NCI-H460 (cell line): ENCODE data around the gene WDR64. TPM values are rescaled to one million over a fixed set of nuclear protein-coding genes. Genes with fewer than 3 reads are reported as not detected.

Source experiments
- DNase-seq: peaks from one replicate; pipeline ENCODE4 v3.0.0-alpha.2; 2016; ENCODE audit warnings: low read depth; ENCODE audit errors: extremely low read depth
- total RNA-seq: library from RNA; depleted of rRNA; stranded (reverse); fragments of >200 nt; shearing (Covaris generic); gene quantifications from 2 replicates; pipeline ENCODE4 v1.2.3, GENCODE V29; 2014

Gene WDR64
- total RNA-seq, 1 experiment from 2014 or later, result not detected

DNA sequence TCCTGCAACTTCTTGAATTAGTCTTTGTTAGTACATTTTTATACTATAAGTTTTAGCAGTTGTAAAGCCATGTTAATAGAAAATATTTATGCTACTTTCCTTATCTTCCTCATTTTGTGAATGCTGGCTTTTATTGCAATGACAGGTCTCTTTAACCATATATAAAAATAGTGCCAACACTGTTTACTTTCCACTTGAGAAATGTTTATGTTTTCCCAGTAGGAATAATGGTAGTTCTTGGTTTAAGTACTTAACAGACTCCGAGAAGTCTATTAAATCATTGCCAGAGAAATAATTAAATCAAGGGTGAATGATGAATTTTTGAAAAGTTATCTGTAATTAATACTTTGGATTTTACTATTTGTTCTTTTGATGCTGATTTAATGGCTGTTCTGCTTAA, 21.6 kb upstream of the WDR64 start:
- no peak for DNase-seq

DNA sequence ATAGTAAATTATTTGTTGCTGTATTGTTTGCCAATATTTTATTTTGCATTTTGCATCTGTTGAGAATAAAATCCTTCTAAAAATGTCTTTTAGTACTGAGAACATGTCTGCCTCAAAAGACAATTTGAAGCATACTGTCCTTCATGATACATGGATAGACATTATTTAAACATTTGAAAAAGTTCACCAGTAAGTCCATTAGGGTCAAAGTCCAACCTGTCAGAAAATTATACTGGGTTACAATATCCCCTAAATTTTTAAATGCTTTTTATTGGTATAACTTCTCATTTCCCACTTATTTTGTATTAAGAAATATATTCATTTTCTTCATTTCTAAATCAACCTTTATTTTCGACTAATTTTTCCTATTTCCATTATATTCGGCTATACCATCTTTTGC, 21.2 kb upstream of the WDR64 start:
- DNase-seq, result no peak

DNA sequence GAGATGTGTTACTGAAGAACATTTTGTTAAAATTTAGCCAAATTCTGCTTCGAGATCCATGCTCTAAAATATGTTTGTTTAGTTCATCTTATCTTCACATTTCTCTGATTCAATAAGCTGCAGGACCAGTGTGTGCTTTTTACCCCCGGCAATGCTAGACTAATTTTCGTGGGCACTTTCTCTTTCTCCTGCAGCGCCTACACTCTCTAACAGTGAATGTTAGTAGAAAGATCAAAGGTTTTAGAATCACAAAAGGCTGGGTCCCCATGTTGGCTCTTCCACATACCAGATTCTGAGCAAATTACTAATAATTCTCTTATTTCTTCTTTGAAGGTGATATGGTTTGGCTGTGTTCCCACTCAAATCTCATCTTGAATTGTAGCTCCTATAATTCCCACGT, 20.4 kb upstream of the WDR64 start:
- no peak for DNase-seq

DNA sequence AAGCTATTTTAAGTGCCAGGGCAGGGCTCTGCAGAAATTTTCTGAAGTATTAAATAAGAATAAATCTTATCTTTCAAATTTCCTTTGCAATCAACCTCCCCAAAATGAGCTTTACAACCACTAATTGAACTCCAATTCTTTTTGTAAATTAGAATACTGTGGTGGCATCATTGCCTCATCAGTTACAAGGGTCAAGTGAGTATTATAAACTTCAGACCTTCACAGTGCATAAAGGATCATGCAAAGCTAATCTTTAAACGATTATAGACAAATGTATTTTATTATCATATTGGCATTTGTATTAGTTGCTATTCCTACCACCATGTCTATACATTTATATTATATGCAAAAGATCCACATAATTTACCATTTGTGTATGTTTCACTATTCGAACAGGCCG, 19.1 kb upstream of the WDR64 start:
- DNase-seq, result no peak

DNA sequence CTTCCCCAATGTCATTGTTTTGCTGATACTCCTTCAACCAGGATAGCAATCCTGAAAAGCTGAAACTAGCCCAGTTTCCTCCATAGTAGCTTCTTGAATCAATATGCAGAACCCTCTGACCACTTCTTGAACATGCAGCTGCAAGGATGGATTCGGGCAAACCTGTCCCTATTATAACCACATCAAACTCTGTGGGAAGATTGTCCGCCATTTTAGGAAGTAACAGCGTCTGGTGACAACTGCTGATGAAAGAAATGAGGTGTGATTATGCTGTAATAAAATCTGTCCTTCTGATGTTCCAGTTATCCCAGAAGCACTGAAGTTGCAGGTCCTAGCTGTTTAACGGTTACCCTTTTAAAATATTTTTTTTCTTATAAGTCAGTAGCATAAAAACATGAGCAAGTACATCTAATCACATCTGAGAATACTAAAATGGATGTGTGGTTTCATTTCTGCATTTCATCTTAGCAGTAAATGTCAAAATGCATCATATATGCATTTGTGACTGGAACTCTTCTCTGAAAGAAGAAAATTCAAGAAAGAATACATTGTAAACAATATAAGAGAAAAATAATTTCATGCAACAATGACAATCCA, 16.4 kb upstream of the WDR64 start:
- no peak for DNase-seq

DNA sequence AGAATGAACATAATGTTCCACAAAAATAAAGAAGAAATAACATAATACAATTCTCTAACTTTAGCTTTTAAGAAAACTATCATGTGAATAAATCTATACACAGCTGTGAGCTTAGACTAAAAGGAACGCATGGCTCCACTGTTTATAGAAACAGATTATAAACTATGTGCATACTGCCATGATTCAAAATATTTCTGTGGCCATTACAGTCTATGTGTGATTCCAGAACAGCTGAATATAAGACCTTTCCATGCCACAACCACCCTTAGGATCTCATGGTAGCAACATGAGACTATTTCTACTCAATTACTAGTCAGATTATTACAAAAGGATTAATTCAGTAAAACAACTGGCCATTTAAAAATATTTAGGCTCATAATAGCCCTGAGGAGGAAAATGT, 15.8 kb upstream of the WDR64 start:
- no peak for DNase-seq

DNA sequence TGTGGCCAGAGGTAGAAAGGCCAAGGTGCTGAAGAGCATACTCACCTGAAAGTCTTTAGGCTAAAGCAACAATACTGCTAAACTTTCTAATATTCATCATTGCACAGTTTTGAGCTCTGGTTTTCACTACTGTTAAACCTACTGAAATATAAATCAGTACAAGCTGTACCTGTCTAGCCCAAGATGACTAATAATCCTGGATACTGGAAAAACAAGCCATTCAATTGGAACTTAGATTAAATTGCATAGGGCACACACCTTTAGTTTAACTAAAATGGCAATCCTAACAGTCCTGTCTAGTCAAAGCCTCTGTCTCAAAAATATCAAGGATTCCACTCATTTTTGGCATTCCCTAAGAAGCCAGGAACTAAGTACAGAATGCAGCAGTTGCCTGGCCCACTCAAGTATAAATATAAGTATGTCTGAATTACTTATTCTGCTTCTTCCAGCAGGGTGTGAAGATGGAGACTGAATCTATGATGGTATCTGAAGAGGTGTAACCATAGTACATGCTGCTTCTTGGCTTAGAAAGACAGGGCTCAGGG, 15.0 kb upstream of the WDR64 start:
- no peak for DNase-seq

DNA sequence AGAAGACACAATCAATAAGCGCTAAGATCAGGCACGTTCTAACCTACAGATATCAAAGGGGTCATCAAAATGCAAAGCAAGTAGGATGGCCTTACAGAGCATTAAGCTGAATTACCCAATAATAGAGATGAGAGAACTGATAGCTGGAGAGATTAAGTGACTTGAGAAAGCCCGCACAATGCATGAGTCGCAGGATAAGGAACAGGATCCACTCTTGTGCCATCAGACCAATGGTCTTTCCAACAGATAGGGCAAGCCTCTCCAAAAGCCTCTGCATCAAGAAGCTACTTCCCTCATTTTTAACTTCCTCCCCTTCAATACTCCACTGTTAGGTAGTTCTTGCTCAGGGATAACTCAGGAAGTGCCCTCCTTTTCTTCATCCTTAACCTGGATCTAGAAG, 14.5 kb upstream of the WDR64 start:
- DNase-seq, result no peak

DNA sequence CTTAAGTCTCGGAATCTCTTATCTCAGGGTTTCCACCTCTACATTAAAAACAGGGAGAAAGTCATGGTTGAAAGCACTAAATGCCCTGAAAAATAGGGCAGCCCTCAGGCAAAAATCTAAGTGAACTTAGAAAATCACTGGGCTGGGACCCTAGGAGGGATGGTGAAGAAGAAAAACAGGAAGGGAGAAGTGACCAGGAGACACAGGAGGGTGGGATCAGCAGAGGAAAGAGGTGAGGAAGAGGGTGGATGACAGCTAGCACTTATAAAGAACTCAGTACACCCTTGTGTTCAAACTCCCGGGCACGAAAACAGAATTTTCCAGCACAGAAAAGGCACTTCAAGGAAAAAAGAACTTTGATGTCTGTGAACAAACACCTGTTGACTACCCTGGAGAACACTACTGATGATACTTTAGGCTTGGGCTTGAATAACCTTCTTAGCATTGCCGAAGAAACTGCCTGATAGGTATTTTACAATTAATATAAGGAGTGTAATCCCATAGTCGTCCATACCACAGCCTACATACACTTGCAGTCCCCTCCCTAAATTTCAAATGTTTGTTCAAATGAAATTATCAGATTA, 13.9 kb upstream of the WDR64 start:
- DNase-seq, result no peak

DNA sequence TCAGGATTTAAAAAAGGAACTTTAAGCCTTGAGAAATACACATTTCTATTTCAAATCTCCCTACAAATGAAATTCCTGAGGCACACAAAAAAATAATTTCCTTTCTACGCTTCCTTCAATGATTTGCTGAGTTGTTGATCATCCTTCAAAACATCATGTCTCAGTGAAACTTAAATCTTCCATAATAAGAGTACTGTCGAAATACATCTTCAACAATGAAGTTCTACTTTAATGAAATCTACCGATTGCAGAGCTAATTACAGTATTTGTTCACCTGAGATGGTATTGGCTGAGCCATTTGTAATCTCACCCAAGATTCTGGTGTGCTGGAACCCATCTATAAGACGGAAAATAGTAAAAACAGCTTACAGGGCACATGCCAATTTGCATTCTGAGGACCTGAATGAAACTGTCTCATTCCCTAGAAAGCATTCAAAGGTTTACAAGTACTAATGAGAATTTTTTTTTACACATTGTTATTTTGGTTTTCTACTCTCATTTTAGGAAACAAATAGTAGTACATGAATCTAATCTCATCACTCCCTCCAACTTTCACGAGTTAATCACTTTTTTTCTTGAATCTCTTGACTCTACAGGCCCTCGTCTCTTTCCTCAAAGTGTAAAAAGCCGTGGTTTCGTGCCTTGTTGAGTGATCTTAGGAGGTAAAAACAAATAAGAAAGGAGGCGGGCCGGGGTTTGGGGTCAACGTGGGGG, 13.0 kb upstream of the WDR64 start:
- no peak for DNase-seq

DNA sequence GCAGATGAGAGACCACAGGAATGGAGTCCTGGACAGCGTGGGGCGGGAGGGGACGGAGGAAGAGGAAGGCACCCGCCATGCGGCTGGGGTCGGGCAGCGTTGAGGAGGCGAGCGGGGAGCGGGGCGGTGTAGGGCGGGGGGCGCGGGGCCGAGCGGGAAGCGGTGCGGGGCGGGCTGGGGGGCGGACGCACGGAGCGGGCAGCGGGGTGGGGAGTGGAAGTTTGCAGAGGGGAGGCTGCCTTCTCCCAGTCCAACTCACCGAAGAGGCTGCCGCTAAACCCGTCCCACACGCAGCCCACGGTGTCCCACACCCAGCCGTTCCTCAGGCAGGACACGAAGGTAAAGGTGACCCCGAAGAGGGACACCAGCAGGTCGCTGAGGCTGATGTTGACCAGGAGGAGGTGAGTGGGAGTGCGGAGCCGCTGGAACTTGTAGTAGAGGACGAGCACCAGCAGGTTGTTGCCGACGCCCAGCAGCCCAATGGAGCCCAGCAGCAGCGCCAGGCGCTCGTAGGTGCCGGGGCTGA, 12.4 kb upstream of the WDR64 start:
- peak; percentile 30 for DNase-seq

DNA sequence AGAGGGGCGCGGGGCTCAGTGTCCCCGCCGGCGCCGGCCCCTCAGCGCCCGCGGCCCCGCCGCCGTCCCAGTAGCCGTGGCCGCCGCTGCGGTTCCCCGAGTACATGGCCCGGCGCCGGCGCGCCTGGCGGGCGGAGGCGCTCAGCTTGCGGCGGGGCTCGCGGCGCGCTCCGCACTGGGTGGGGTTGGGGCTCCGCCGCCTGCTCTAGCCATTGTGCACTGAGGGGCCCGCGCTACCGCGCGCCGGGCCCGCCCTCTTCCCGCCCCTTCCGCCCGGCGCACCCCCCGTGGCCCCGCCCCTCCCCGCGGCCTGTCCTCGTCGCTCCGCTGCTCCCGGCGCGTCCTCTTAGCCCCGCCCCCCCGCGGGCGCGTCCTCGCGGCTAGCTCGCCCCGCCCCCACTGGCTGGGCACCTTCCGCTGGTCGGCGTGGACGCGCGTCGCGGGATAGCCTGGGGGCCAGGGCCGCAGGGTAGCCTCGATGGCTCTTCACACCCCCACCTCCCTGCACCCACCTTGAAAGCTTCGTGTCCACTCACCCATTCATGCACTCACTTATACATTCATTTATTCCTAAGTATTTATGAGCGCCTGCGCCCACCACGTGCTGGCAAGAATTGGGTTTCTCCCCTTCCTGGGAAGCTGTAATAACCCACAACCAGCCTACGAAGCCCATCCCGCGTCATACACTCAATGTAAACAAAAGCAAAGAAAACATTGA, 11.8 kb upstream of the WDR64 start, which contains the start of the genes CHML and OPN3:
CHML (minus strand) TSS at position 221 of the 718 bp plus-strand sequence. CDS start 4,603 bp downstream, outside the sequence.
OPN3 (minus strand) TSS at position 221 of the 718 bp plus-strand sequence; CDS start at position 106, 115 bp downstream.
- peak; percentile 95 for DNase-seq

DNA sequence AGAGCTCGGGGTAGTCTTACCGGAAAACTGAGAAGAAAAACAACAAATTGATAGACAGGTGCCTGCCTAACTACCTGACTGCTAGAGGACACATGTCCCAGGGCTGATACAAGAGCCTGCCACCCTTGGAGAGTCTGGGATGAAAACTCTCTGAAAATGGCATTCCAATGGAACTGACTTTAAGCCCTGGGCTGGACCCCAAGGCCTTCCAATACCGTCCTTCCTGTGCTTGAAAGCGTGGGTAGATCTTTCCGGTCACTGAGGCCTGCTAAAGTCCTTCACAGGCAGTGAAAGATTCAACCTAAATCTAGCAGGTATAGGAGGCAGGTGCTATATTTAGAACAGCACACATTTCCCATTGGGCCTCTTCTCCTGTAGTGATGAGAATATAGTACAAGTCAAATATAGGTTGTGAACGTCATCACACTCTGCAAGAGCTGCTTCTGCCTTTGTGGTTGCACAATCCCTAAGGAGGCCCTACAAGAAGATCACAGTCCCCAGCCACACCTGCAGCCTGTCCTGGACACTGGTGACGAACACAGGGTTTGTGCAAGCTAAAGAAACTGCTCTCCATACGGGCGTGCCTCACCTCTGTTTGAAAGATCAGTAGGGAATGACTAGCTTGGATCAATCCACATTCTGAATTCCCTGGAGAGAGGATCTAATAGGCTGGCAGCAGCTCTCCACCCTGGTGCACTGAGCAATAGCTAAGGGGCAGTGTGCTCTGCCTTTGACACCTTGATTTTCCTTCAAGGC, 11.0 kb upstream of the WDR64 start:
- DNase-seq, result peak; percentile 97

DNA sequence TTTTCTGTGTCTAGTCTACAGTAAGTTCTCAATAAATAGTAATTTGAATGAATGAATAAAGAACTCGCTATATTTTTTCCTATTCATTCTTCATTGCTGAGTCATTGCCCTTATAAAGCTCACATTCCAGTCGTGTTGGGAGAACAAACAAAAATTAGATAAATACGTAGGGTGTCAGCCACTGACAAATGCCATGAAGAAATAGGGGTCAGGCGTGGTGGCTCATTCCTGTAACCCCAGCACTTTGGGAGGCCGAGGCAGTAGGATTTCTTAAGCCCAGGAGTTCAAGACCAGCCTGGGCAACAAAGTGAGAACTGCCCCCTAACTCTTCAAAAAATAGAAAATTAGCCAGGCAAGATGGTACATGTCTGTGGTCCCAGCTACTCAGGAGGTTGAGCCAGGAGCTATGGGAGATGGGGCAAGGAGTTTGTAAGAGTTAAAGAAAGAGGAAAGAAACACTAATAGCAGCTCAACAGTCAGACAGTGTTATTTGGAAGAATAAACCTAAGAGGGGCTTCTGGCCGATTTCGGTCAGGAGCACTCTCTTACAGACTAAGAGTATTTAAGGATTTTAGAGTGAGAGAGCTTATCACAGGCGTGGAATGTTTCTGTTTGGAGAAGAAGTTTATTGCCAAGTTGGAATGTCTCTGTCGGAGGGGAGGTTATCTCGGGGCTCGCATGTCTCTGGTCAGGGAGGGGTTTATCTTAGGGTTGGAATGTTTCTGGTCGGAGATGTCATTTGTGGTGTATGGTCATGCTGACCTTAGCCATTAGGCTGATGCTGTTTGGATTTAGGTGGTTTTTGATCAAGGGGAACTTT, 10.1 kb upstream of the WDR64 start:
- peak; percentile 90 for DNase-seq

DNA sequence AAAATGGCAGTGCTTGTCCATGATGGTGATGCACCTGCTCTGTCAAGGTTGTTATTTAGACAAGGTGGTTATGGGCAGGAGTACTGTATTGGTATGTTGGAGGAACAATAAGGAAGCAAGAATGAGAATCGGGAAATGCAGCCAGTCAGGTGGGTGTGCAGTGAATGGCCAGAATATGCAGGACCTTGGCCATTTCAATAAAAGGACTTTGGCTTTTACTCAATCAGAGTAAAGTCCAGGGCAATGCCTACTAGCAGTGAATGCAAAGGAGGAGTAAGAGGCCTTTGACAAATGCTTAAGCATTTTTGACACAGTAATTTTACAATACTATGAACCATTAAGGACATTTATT, 9.5 kb upstream of the WDR64 start:
- DNase-seq, result no peak

DNA sequence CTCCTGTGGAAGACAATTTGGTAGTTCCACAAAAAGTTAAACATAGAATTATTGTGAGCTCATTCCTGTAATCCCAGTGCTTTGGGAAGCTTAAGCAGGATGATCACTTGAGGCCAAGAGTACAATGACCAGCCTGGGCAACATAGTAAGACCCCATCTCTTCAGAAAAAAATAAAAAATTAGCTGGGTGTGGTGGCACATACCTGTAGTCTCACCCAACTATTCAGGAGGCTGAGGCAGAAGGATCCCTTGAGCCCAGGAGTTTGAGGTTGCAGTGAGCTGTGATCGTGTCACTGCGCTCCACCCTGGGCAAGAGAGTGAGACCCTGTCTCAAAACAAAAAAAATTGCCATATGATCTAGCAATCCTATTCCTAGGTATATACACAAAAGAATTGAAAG, 7.8 kb upstream of the WDR64 start:
- no peak for DNase-seq

DNA sequence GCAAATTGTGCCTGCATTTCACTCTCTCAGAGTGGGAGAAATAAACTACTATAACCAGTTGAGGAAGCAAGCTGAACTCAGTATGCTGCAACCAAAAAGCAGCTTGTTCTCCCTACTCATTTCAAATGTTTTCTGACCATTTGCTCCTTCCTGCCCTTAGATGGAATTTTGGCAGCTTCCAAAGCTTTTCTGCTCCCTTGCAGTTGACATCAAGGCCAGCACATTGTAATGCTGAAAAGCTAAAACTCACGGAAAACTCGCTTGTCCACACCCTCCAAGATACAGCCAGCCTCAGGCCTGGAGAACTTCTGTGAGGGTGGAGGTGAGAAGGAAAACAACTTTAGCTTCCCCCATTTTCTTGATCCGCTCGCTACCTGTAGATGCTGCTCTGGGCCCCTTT, 6.9 kb upstream of the WDR64 start:
- DNase-seq, result no peak

DNA sequence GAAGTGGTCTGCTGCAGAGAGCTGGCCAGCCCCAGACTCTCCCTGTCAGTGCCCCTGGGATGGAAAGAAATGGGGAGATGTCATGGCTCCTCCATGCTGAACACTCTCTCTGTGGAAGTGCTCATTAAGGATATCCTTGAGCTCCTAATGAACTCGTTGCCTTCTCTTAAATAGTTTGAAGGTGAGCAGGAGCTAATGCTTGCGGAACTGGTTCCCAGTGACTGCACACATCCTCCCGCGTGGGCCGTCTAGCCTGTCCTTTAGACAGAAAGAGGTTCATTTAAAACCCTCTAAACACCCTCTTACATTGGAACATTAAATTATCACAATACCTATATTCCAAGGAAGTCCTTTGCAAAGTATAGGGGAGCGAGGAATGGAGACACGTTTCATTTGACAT, 5.9 kb upstream of the WDR64 start:
- no peak for DNase-seq

DNA sequence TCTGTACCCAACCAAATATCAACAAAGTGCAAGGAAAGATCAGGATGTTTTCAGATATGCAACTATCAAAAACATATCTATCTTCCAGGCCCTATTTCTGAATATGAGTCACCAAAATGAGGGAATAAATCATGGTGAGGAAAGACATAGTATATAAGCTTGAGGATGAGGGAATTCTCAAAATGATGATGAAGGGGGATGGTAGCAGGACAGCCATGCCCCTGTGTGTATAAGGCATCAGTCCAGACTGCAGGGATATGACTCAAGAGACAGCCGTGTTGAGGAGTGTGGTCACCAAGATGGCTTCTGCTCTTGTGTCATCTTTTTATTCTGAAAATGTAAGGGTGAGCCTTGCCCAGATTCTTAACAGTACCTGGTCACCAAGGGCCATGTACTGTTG, 4.4 kb upstream of the WDR64 start:
- no peak for DNase-seq
